SU-DHL-6 (cell line): ENCODE results near the gene MS4A6E.

Experiments used
- CTCF ChIP-seq: fragments of 200-600 bp; sonication (generic); IDR thresholded peaks from one replicate; pipeline ENCODE4 v1.5.1; 2017; ENCODE audit warnings: antibody characterized with exemption, mild to moderate bottlenecking, low read length, moderate library complexity; ENCODE audit not compliant: insufficient read depth, poor library complexity, severe bottlenecking
- EZH2phosphoT487 ChIP-seq: fragments of 200-600 bp; sonication (generic), shearing (Covaris generic); conservative IDR thresholded peaks from 2 replicates; pipeline ENCODE4 v1.6.1; 2018; ENCODE audit warnings: mild to moderate bottlenecking, antibody characterized with exemption, low read length, moderate library complexity, mixed read lengths

DNA sequence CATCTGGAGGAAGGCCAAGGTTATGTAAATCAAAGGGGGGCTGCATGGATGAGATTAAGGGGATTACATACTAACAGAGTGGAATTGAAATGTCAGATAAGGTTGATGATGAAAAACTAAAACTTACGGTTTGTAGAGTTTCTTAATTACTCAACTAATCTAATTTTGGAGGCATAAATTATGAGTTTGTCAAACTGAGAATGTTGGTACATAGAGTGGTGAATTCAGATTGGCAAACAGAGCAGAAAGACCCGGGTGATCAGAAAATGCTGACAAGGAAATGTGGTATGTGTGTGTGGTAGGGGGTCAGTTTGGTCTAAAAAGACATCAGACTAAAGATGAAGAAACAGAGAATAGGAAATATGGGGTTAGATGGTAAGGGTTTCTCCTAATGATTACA lies 11.0 kb downstream of the MS4A6E start:
- no peak for TF ChIP-seq CTCF
- no peak for TF ChIP-seq EZH2phosphoT487
